ENCODE data around the gene STK32B. TPM values are rescaled to one million over a fixed set of nuclear protein-coding genes. Genes with fewer than 3 reads are reported as not detected.
"Not testable (repeated sequence)": the region's sequence is repeated elsewhere in the genome, so short reads cannot be mapped to it uniquely, and the experiment has no call there.

The STK32B gene
- polyA plus RNA-seq, 2 of the 4 experiments (the other 2 are of a cell fraction): 7.6 to 12.1 TPM

DNA sequence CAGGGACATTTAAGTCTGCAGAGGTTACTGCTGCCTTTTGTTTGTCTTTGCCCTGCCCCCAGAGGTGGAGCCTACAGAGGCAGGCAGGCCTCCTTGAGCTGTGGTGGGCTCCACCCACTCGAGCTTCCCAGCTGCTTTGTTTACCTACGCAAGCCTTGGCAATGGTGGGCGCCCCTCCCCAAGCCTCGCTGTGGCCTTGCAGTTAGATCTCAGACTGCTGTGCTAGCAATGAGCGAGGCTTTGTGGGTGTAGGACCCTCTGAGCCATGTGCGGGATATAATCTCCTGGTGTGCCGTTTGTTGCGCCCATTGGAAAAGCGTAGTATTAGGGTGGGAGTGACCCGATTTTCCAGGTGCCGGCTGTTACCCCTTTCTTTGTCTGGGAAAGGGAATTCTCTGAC, 124.6 kb downstream of the STK32B start:
- H3K4me3 ChIP-seq, POLR2A ChIA-PET: not testable (repeated sequence)

GRCh38 chr4:5184606-5185005, 133.3 kb downstream of the STK32B start:
- TF ChIP-seq BHLHE40 (IDR thresholded peaks at IDR 0.05; ENCODE audit: low read depth, low read length): no peak
- H3K4me1 ChIP-seq: no peaks in the 10 kb centered on the region
- ChIA-PET CTCF (no interaction called here), POLR2A (no interaction called here)
- H3K27ac ChIP-seq: no peak overlapping the region
- H3K4me2 ChIP-seq: no peak overlapping the region
- FAIRE-seq (no peak), ATAC-seq (no peak), DNase-seq (ENCODE audit: low read depth in 1 of 2, low spot score in 1 of 2) (no peak)
- H3K4me3 ChIP-seq: no peak overlapping the region
- H3K9me3 ChIP-seq: no peaks in the 10 kb centered on the region
- WGBS (ENCODE audit: missing lambda C conversion rate): 88% methylated on average over 3 of the region's 6 CpGs

More for the DNA sequence above, 124.6 kb downstream of the STK32B start:
- H3K4me2 ChIP-seq; H3K4me1 ChIP-seq; ATAC-seq; DNase-seq (ENCODE audit: low read depth in 1 of 2, low spot score in 1 of 2); H3K9me3 ChIP-seq; H3K27ac ChIP-seq; FAIRE-seq: not testable (repeated sequence)
- WGBS (ENCODE audit: missing lambda C conversion rate): 100% methylated on average over 6 of the region's 11 CpGs
- CTCF ChIA-PET: interaction anchor here (1.1 kb wide), 1 partner anchor 12 kb away, joined by 3 read pairs; no protein-coding TSS in a partner anchor

DNA sequence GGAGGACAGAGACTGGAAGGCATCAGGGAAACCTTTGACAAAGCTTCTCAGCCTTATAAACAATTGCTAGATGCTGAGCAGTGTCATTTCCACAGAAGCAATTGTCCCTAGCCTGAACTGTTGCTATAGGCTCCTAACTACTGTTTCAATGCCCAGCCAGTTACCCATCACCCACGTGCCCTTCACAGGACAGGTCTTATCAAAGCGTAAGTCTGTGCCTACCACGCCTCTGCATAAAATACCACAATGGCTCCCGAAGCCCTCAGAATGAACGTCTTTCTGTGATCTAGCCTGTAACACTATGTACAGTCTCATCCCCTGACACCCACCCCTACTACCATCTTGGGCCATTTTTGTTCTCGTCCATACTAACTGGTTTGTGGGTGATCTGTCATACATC, 134.3 kb downstream of the STK32B start:
- CTCF ChIA-PET: no interaction called here
- POLR2A ChIA-PET: no interaction called here
- TF ChIP-seq NFE2L2 (conservative IDR thresholded peaks at IDR 0.05; ENCODE audit: low read length): no peak
- H3K4me2 ChIP-seq: no peak overlapping the region
- H3K27ac ChIP-seq: no peak overlapping the region
- no peaks in the 10 kb centered on the region for H3K4me1 ChIP-seq
- FAIRE-seq (no peak), DNase-seq (ENCODE audit: low read depth in 1 of 2, low spot score in 1 of 2) (no peak), ATAC-seq (no peak)
- H3K9me3 ChIP-seq: no peaks in the 10 kb centered on the region
- no peak overlapping the region for H3K4me3 ChIP-seq
- WGBS (ENCODE audit: missing lambda C conversion rate): 86% methylated on average over 6 of the region's 6 CpGs

- CTCF ChIA-PET: no interaction called here
- no peak overlapping the region for H3K4me3 ChIP-seq
- no peak overlapping the region for H3K4me2 ChIP-seq
- TF ChIP-seq EHMT2 (IDR thresholded peaks at IDR 0.05; ENCODE audit: low read depth): no peak
- no peak for TF ChIP-seq RNF2 (IDR thresholded peaks at IDR 0.05; ENCODE audit: borderline replicate concordance, low read depth)
- no peak for TF ChIP-seq SMC3 (IDR thresholded peaks at IDR 0.05)
- TF ChIP-seq FOXS1 (CRISPR knock-in tag; IDR thresholded peaks at IDR 0.05): no peak
- TF ChIP-seq NFE2L2 (conservative IDR thresholded peaks at IDR 0.05; ENCODE audit: low read length): no peak
- no peak for TF ChIP-seq ELK1 (IDR thresholded peaks at IDR 0.05; ENCODE audit: low read depth, low read length)
- no peak for TF ChIP-seq NR3C1 (IDR thresholded peaks at IDR 0.05)
- TF ChIP-seq RCOR1 (IDR thresholded peaks at IDR 0.05; ENCODE audit: low read depth, low read length): no peak
- no peak for TF ChIP-seq HMGXB4 (CRISPR knock-in tag; IDR thresholded peaks at IDR 0.05; ENCODE audit: borderline replicate concordance)
- no peak for TF ChIP-seq GATA3 (IDR thresholded peaks at IDR 0.05; ENCODE audit: borderline replicate concordance)
- no peak for TF ChIP-seq CTCF (IDR thresholded peaks at IDR 0.05)
- TF ChIP-seq, protein P1, sequence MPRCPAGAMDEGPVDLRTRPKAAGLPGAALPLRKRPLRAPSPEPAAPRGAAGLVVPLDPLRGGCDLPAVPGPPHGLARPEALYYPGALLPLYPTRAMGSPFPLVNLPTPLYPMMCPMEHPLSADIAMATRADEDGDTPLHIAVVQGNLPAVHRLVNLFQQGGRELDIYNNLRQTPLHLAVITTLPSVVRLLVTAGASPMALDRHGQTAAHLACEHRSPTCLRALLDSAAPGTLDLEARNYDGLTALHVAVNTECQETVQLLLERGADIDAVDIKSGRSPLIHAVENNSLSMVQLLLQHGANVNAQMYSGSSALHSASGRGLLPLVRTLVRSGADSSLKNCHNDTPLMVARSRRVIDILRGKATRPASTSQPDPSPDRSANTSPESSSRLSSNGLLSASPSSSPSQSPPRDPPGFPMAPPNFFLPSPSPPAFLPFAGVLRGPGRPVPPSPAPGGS (IDR thresholded peaks at IDR 0.05): no peak
- TF ChIP-seq EHF (CRISPR knock-in tag; IDR thresholded peaks at IDR 0.05): no peak
- no peak for TF ChIP-seq PHF8 (IDR thresholded peaks at IDR 0.05; ENCODE audit: borderline replicate concordance, low read depth)
- TF ChIP-seq TP53 (CRISPR knock-in tag; IDR thresholded peaks at IDR 0.05): no peak
- no peak for TF ChIP-seq SREBF2 (IDR thresholded peaks at IDR 0.05)
- no peak for TF ChIP-seq ZC3H11A (IDR thresholded peaks at IDR 0.05)
- 87% methylated on average over 14 of the region's 14 CpGs for WGBS (ENCODE audit: missing lambda C conversion rate)
- no peak for DNase-seq (ENCODE audit: low read depth in 1 of 2, low spot score in 1 of 2)
- H3K9me3 ChIP-seq: no peaks in the 10 kb centered on the region
- no peak for ATAC-seq
- no peaks in the 10 kb centered on the region for H3K4me1 ChIP-seq
- FAIRE-seq: no peak
- POLR2A ChIA-PET: no interaction called here
- H3K27ac ChIP-seq: no peak overlapping the region
Measured at GRCh38 chr4:5186271-5187064, 135.2 kb downstream of the STK32B start.

Data from A549 (cell line).